Parathyroid adenoma (tissue), 2 donors: ENCODE measurements around the gene UCP1.
A peak's percentile ranks its signal among the peaks of the same experiment; 100 is the strongest.

Experiments
- H2AFZ ChIP-seq: fragments of 300-600 bp; sonication (generic); one replicate; pipeline ENCODE4 v1.7.0; 2017; ENCODE audit warnings: antibody characterized with exemption, mild to moderate bottlenecking
- H3K27ac ChIP-seq: fragments of 300-600 bp; sonication (generic); one replicate; pipeline ENCODE4 v1.7.0; 2017
- H3K27me3 ChIP-seq: fragments of 300-600 bp; sonication (generic); one replicate; pipeline ENCODE4 v1.7.0; 2017; ENCODE audit warnings: low read length; ENCODE audit not compliant: control insufficient read depth, insufficient read depth
- H3K36me3 ChIP-seq: fragments of 300-600 bp; sonication (generic); one replicate; pipeline ENCODE4 v1.7.0; 2017; ENCODE audit warnings: low read length; ENCODE audit not compliant: control insufficient read depth, insufficient read depth
- H3K4me1 ChIP-seq: fragments of 300-600 bp; sonication (generic); one replicate; pipeline ENCODE4 v1.7.0; 2017; ENCODE audit warnings: control low read depth
- H3K4me2 ChIP-seq: fragments of 300-600 bp; sonication (generic); one replicate; pipeline ENCODE4 v1.7.0; 2017; ENCODE audit warnings: low read length
- H3K4me3 ChIP-seq: fragments of 300-600 bp; sonication (generic); one replicate; pipeline ENCODE4 v1.7.0; 2017; ENCODE audit warnings: low read depth, low read length
- H3K79me2 ChIP-seq: fragments of 300-600 bp; sonication (generic); one replicate; pipeline ENCODE4 v1.7.0; 2017; ENCODE audit warnings: control low read depth
- H3K9ac ChIP-seq: fragments of 300-600 bp; sonication (generic); one replicate; pipeline ENCODE4 v1.7.0; 2017; ENCODE audit warnings: mild to moderate bottlenecking
- H3K9me3 ChIP-seq: fragments of 300-600 bp; sonication (generic); one replicate; pipeline ENCODE4 v1.7.0; 2017; ENCODE audit warnings: low read length; ENCODE audit not compliant: control insufficient read depth
- TF ChIP-seq, protein P1 (sequence below): fragments of 300-600 bp; sonication (generic); IDR thresholded peaks from one replicate; pipeline ENCODE4 v1.7.0; 2017; ENCODE audit warnings: antibody characterized with exemption, mild to moderate bottlenecking
- donor health status: primary hyperparathyroidism.

Gene UCP1

DNA sequence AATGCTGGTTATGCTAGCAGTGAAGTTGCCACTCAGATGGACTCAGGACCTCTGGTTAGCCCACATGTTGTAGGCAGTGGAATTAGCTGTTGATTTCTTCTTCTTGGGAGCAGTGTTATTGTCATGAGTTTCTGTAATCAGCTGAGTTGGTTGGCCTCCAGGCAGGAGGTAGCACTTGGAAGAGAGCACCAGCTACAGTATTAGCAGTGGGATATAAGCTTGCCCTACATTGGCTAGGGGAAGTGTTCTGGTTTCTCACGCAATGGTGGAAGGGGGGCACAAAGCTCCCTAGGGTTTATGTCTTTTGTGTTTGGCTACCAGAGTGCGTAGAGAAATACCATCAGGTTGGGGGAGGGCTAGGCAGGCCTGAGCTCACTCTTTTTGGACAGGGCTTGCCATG is 34.0 kb upstream of the UCP1 start:
- Histone ChIP-seq H3K79me2 (no peaks in the 10 kb centered on the region), H3K4me1 (no peaks in the 10 kb centered on the region), H2AFZ (no peak overlapping the region), H3K27me3 (no peaks in the 10 kb centered on the region), H3K36me3 (no peaks in the 10 kb centered on the region), H3K27ac (no peak overlapping the region), H3K4me3 (no peak overlapping the region), H3K4me2 (no peak overlapping the region), H3K9me3 (no peaks in the 10 kb centered on the region), H3K9ac (no peak overlapping the region)
- TF ChIP-seq, protein P1, sequence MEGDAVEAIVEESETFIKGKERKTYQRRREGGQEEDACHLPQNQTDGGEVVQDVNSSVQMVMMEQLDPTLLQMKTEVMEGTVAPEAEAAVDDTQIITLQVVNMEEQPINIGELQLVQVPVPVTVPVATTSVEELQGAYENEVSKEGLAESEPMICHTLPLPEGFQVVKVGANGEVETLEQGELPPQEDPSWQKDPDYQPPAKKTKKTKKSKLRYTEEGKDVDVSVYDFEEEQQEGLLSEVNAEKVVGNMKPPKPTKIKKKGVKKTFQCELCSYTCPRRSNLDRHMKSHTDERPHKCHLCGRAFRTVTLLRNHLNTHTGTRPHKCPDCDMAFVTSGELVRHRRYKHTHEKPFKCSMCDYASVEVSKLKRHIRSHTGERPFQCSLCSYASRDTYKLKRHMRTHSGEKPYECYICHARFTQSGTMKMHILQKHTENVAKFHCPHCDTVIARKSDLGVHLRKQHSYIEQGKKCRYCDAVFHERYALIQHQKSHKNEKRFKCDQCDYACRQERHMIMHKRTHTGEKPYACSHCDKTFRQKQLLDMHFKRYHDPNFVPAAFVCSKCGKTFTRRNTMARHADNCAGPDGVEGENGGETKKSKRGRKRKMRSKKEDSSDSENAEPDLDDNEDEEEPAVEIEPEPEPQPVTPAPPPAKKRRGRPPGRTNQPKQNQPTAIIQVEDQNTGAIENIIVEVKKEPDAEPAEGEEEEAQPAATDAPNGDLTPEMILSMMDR: no peak

GRCh38 chr4:140600408-140600807 is 31.6 kb upstream of the UCP1 start:
- TF ChIP-seq, protein P1: no peak
- Histone ChIP-seq H3K27ac (no peak overlapping the region), H3K9me3 (no peaks in the 10 kb centered on the region), H3K79me2 (no peaks in the 10 kb centered on the region), H3K27me3 (no peaks in the 10 kb centered on the region), H2AFZ (no peak overlapping the region), H3K36me3 (no peaks in the 10 kb centered on the region), H3K4me2 (no peak overlapping the region), H3K4me3 (no peak overlapping the region), H3K4me1 (no peaks in the 10 kb centered on the region), H3K9ac (no peak overlapping the region)

DNA sequence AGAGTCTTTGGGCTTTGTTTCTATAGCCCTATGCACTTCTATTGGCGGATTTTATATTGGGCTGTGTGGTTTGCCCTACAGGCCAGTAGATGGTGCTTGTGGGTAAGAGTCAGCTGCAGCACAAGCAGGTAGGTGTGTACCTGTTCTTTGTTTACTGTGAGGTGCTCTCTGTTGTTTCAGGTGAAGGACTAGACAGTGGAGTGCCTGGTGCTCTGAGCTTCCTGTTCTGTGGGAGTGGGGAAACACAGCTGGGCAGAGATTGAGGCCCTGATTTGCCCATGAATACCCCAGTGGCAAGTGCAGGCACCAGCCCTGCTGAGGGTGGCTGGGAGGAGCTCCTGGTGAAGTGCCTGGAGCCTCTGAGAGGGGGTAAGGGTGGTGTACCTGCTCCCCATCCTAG is 26.3 kb upstream of the UCP1 start:
- Histone ChIP-seq H3K4me3 (no peak overlapping the region), H3K4me1 (no peaks in the 10 kb centered on the region), H3K27ac (no peak overlapping the region), H3K79me2 (no peaks in the 10 kb centered on the region), H3K9ac (no peak overlapping the region), H2AFZ (no peak overlapping the region), H3K27me3 (no peaks in the 10 kb centered on the region), H3K36me3 (no peaks in the 10 kb centered on the region), H3K9me3 (no peaks in the 10 kb centered on the region), H3K4me2 (no peak overlapping the region)
- TF ChIP-seq, protein P1: peak; percentile 43

- Histone ChIP-seq H3K4me1 (no peaks in the 10 kb centered on the region), H3K27ac (no peak overlapping the region), H2AFZ (no peak overlapping the region), H3K36me3 (no peaks in the 10 kb centered on the region), H3K9ac (no peak overlapping the region), H3K79me2 (no peaks in the 10 kb centered on the region), H3K9me3 (no peaks in the 10 kb centered on the region), H3K4me3 (no peak overlapping the region), H3K4me2 (no peak overlapping the region), H3K27me3 (no peaks in the 10 kb centered on the region)
- TF ChIP-seq, protein P1: no peak
Measured at GRCh38 chr4:140584439-140584838, 15.7 kb upstream of the UCP1 start.

DNA sequence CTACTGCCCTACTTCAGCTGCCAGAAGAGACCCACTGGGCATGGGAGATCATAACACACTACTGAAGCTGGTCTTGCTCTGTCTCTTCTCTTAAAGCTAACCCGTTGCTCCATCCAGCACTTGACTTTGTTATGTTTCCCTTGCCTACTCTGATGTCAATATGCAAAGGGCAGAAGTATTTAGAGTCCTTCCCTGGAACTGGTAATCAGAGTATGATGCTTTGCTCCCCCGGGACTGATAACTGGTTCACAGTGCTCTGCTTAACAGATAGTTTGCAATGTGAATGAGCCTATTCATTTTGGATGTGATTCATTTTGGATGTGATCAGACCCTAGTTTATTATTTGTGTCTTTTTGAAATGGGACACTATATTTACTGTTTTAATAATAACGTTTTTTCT is 12.3 kb upstream of the UCP1 start:
- Histone ChIP-seq H3K4me1 (no peaks in the 10 kb centered on the region), H3K79me2 (no peaks in the 10 kb centered on the region), H3K4me2 (no peak overlapping the region), H3K36me3 (no peaks in the 10 kb centered on the region), H3K27ac (no peak overlapping the region), H2AFZ (no peak overlapping the region), H3K27me3 (no peaks in the 10 kb centered on the region), H3K9me3 (no peaks in the 10 kb centered on the region), H3K4me3 (no peak overlapping the region), H3K9ac (no peak overlapping the region)
- TF ChIP-seq, protein P1: no peak
